Pons (tissue), 1 donor: ENCODE measurements around the gene KRT17.

Experiments used
- DNase-seq: peaks from one replicate; pipeline ENCODE4 v3.0.0-alpha.2; 2016; ENCODE audit warnings: low spot score

KRT17 gene

DNA sequence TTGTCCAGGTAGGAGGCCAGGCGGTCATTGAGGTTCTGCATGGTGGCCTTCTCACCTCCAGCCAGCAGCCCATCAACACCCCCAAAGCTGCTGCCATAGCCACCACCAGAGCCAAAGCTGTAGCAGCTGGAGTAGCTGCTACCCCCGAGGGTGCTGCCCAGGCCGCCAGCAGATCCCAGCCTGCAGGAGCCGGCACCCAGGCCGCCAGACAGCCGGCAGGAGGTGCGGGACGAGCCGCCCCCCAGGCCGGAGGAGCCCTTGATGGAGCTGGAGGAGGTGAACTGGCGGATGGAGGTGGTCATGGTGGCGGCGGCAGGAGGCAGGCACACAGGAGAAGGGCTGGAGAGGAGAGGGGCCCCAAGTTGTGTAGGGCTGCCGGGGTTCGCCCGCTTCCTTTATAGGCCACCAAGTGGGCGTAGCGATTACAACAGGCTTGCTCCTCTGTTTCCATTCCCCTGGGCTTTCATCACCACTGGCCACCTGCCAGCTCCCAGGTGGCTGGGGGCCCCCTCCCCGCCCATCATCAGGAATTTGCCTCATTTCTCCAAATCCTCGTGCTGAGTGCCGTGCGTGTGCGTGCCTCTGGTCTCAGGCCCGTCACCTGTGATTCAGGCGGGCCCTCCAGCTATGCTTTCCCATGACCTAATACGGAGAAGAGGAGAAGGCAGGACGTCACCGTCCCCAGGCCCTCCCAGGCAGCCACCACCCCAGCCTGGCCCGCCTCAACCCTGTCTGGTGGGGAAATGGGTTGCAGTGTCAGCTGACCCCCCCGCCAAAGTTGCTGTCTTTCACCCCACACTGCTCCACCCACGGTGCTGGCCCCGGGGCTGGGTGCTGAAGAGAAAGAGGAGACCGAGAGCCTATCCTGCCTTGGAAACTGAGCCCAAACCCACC is at the start of gene KRT17:
Gene KRT17 (minus strand): TSS at position 368 of the 894 bp plus-strand sequence. CDS start 66 bp downstream, at position 302.
- no peak for DNase-seq

DNA sequence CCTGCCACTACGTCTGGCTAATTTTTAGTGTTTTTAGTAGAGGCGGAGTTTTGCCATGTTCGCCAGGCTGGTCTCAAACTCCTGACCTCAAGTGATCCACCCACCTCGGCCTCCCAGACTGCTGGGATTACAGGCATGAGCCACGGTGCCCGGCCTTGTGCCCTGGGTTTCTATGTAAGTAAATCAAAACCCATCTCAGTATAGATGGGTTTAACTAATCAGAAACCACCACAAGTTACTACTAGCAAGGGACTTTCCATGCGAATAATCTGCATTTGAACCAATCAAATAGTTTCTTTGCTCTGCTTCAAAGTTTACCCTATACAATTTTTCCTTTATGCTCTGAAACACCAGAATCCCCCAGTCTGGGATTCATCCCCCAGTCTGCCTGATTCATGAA is 47.8 kb upstream of the KRT17 start:
- no peak for DNase-seq

DNA sequence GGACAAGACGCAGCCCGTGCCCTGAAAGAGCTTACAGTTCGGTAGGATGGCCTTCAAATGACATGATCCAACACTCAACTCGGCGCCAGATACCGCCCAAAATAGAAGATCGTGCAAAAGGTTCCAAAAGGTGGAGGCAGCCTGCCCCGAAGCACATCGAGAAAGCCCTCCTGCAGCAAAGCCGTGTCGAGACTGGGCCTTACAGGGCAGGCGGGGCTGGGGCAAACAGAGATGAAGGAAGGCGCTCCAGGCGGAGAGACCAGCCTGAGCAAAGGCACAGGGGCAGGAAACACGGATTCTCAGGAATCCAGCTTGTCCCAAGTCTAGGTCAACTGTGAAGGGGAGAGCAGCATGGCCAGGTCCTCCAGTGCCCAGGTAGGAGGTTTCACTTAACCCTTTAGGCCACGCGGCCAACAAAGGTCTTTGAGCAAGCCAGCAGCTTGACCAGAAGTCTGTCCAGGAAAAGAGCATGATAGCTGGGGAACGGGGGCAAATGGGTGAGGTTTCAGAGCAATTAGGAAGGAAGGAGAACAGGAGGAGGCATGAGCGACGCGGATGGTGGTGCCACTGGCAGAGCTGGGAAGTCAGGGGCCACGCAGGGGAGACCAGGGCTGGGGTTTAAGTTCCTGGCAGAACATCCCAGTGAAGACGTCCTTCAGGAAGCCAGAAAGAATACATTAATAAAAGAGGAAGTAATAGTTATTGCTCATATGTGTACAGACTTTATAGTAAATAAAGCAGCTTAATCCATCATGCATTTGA is 43.1 kb upstream of the KRT17 start:
- no peak for DNase-seq

DNA sequence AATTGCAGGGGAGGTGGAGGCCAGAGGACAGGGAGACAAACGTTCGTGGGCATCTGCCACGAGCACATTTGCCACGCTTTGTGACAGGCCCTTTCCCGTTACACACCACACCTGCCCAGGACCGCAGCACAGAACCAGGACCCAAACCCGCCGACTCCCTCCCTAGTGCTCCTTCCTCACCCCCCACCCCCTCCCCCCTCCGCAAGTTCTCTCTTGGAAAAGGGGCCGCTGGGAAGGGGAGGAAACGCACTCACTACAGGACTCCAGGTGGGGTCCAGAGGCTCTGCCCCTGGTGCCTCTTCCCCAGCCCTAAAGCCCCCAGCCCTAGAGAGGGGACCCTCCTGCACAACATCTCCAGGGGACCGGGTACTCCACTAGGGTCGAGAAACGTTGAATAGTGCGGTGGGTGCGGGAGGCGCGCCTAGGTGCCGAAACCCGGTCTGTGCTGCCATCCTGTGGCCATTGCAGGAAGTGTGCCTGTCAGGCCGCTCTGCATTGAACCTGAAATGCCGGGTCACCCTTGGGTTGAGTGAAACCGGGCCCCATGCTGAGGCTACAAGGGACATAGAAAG is 42.4 kb upstream of the KRT17 start:
- DNase-seq: peak; percentile 71

DNA sequence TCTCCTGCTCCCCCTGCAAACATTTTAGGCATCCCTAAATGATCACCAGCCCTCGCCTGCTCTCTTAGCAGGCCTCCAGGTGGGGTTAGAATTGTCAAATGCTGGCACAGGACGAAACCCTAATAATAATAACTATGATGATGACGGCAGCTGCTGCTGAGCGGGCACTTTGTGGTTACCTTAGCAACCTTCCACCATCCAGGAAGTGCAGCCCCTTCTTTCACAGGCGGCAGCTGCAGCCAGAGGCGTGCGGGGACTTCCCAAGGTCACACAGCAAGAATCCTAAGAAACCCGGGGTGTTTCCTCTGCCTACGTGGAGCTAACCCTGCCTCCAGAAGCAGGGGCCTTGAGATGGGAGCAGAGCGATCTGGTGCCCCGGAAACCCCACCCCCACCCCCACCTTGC is 41.9 kb upstream of the KRT17 start:
- DNase-seq: no peak

DNA sequence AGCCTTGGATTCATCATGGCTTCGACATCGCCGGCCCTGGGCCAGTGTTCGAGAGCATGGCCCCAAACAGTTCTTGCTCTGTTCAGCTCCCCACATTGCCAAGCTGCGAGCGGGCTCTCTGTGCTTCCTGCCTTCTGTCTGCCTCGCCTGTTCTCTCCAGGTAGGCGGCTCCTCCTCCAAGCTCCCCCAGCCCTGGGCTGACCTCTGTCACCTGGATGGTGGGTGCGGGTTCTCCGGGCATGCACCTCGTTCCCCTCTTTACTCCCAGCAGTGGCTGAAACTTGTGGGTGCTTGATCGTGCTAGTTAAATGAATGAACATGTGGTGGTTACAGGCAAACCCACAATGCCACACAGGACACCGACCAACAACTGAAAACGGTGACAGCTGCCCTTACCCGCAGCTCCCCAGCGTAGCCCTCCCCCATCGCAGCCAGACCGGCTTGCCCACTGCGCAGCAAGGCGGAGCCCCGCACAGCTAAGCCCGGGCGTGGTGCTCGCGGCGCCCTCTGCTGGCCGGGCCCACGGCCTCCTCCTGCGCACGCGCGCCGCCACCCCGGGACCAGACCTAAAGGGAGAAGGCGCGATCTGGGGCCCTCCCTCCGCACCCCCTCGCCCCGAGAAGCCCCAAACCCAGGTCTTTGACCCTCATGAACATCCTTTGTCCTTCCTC is 41.3 kb upstream of the KRT17 start:
- DNase-seq: peak; percentile 84

DNA sequence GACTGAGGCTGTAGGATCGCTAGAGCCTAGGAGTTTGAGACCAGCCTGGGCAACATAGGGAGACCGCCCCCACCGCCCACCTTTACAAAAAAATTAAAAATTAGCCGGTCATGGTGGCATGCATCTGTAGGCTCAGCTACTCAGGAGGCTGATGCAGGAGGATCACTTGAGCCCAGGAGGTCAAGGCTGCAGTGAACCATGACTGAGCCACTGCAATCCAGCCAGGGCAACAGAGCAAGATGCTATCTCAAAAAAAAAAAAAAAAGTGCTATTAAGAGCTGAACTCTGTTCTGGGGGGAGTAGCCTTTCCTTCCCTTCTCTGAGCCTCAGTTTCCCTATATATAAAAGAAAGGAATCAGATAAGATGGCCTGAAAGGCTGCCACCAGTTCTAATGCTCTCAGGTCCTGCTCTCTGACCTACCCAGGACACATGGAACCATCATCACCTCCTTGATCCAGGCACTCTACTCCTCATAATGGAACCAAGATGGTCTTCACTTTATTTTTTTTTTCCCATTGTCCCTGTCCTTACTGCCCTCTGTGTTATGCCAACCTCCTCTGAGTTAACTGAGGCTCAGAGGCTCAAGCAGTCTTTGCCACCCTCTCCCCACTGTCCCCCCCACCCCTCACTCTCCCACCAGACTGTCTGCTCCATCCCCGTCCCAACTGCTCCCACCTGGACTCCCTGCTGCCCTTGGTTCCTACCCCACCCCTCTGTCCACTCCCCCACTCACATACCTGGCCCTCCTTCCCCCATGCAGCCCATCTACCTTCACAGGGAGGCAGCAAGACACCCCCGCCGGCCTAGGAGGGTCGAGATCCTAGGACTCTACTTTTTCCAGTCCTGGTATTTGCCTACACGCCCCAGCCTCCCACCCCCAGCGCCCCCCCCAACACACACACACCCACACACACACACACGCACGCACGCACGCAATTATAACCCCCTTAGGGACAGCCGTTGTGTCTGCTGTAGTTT is 40.5 kb upstream of the KRT17 start:
- DNase-seq: no peak

DNA sequence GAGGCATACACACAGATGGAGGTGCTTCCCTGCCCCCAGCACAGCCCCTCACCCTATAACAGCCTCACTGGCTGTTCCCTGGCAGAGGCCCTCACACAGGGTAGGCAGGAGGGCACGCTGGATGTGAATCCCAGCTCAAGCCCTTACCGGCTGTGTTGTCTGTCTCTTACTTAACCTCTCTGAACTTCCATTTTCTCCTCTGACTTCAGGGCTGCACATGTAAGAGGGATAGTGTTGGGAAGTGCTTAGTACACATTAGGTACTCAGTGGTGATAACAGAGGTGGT is 39.7 kb upstream of the KRT17 start:
- no peak for DNase-seq

DNA sequence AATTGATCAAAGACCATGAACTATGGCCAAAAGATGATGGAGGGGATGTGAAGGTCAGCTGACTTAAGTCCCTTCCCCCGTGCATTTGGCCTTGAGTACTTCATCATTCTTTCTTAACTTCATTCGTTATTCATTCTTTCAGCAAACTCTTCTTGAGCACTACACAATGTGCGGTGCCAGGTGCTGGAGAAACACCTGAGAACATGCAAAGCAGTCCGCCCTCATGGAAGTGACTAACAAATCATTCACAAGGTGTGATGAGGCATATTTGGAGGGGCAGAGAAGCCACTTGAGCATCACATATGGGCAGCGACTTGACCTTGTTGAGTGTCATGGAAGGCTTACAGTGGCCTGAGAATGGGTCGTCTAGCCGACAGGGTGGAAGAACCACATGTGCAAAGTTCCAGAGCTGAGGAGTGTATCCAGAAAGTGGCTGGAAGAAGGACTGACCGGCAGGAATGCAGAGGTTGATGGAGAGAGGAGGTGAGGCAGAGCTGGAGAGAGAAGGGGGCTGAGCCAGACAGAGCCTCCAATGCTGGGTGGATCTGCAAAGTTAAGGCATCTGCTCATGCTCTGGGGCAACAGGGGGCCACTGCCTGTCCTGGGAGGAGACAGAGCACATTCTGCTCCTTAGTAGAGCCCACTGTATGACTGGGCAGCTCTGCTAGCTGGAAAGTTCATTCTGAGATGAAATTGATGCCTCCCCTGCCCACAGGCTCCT is 39.2 kb upstream of the KRT17 start:
- DNase-seq: no peak

DNA sequence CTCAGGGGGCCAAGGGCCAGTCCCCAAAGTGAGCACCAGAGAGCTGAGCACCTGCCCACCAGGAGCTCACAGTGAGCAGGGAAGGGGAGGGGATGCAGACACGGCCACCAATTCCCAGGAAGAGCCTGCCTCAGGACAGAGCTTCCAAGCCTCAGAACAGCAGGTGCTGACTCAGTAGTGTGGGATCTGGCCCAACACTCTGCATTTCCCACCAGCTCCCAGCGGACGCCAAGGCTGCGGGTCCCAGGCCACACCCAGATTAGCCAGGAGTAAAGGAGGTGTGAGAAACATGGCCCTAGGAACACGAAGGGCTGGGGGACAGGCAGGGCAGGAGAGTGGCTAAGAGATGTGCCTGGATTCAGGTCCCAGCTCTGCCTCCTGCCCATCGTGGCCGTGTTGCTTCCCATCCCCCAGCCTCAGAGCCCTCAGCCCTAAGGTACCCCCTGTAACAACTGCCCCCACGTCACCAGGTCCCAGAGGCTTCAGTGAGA is 35.9 kb upstream of the KRT17 start:
- no peak for DNase-seq

DNA sequence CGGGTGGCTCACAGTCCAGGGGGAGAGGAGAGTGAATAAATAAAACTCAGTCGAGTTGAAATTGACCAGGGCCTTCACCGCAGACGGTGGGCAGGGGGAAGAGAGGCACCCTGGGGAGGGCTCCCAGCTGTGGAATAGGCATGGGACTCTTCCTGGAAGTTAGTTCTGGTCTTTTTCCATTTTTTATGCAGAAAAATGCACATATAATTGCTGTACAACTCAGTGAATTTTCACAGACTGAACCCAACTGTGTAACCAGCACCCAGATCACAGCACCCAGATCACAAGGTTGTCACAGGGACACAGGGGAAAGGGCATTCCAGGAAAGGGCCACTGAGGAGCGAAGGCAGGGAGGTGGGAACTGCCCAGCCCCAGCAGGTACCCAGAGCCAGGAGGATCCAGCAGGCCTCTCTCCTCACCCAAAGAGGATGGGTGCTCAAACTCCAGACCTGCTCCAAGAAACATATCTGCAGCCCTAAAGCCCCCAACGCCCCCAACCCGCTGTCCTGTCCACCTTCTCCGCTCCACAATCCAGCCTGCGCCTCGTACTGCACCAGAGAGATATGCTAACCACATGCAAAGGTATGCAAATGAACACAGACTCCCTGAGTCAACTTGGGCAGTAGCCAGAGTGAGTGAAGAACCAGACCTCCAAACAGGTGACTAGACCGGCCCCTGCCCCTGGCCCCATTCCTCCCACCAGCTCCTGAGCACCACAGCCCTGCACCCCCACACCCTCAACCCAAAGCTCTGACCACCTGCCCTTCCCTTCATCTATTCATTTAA is 35.2 kb upstream of the KRT17 start:
- no peak for DNase-seq

DNA sequence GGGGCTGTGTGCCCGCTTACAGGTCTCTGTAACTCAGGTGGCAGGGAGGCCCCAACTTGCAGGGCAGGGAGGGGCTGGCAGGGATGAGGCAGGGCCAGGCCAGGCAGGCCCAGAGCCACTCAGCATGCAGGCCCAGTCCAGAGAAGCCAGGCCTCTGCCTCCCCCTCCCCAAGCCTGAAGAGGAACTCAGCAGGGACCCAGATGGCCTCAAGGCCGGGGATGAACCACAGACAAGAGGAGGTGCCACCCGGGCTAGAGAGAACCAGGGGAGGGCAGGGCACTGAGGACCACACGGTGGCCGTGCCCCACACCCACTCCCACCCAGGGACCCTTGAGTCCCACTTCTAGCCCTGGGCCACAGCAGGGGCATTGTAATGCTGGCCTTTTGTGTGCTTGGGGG is 34.5 kb upstream of the KRT17 start:
- no peak for DNase-seq

DNA sequence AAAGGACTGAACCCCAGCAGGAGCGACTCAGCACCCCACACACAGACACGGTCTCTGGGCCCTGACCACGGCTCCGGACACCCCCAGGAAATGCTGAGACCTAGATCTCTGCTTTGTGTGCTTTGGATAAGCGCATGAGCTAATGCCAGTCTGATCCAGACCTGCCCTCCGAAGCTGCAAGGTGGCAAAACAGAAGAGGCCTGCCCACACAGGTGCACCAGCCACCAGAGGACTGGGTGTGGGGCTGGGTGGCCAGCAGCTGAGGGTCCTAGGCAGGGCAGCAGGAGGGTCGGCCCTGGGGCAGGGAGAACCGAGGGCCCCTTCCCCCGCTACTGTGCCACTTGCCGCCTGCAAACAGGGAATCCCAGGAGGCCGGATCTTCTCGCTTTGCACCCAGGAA is 33.6 kb upstream of the KRT17 start:
- DNase-seq: no peak

DNA sequence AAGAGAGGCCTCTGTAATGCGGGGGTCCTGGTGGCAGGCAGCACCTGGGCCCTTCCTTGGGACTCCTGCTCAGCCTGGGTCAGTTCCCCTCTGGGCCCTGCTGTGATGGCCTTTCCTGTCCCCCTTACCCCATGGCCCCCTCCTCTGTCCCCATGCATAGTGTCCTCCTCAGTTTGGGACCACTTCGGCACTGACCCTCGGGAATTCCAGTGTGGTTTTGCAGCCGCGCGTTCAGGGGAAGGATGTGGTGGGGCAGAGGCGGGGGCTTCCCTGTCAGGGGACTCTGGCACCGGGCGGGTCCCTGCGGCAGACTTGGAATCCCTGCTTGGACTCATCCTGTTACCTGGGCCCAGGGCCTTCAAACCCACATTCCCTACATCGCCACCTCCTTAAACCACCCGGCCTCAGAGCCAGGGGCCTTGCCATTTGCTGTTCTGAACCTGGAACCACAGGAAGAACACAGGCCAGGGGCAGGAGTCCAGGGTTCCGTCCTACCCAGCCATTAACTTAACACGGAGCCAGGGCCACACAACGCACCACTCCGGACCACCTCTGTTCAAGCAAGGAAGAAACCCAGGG is 32.9 kb upstream of the KRT17 start:
- DNase-seq: no peak

DNA sequence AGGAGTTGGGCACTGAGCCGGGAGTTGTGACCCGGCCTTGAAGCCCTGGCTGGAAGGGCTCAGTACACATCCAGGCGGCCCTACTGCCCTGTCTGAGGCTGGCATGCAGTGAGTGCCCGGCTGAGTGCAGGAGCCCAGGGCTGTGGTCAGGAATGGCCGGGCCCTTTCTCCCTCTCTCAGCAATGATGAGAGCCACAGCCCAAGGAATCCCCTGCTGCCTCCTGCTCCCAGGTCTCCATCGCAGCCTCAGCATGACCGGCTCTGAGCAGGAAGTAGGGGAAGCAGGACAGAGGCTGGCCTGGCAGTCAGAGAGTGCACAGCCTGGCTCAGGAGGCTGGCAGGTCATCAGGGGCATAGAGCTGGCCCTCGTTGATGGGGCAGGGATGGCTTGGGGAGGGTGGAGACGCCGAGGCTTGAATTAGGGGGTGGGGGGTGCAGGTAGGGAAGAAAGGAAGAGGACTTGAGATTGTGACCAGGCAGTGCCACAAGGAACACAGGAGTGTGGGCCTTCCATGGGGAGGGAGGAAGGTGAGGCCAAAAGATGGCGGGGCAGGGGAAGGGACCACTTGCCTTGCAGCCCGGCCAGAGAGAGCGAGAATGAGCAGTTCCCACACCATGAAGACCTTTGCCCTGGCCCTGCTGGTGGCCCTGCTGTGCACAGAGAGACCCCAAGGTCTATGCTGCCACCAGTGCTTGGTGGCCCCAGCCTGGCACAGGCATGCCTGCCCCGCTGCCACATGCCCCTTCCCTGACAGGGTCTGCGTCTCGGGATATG is 32.1 kb upstream of the KRT17 start:
- DNase-seq: no peak

DNA sequence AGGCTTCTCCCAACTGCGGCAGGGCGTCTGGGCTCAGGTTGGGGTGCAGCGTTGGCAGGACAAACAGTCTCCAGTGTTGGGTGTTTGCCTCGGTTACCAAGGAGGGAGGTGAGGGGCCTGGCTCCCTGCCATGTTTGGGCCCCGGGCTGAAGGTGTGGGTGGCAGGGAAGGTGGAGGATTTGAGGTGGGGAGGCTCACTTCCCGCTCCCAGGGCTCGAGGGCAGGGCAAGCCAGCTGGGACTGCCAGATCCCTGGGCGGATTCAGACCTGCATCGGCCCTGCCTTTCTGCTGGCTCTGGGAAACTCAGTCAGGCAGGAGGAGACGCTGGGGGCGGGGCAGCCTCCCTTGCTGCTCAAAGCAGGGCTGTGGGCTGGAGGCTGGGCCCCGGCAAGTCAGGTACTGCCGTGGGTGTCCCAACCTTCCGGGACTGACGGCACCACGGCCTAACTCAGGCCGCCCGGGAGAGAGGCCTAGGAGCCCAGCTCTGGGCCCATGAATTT is 31.3 kb upstream of the KRT17 start:
- no peak for DNase-seq

DNA sequence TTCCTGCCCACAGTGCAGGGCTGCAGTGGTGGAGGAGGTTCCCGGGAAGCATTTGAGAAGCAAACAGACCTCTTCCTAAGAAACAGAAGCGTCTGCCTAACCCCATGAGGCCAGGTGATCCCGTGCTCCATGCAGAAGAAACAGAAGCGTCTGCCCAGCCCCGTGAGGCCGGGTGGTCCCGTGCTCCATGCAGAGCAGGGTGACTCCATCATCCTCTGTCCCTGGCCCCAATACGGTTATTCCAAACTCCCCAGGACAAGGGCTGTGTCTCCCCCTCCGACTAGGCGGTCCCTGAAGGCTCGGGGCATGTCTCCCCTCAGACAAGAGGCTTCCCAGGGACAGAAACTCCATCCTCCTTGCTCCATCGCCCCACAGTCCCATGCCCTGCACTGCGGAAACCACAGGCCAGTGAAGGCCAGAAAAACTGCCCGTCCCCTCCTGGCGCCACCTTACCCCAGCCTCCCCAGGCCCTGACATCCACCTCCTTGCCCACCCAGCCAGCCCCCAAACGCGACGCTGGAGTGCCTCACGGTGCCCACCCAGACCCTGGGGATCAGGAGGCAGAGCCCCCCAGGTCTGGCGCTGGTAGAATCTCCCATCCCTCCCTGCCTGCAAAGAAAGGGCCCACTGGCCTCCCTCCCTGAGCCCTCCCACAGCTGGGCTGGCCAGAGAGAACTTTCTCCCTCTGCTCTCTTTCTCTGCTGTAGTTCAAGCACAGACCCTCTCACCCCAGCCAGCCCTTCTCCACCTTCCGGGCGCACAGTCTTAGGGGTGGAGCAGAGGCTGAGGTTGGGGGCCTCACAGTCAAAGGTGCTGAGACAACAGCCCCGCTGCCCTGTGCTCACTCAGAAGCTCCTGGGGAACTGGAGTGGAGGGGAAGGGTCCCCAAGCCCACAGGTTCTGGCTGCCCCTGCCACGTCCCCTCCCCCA is 30.6 kb upstream of the KRT17 start:
- DNase-seq: no peak
